Kidney (tissue), 14 donors: ENCODE data around the gene KCTD15. TPM values are rescaled to one million over a fixed set of nuclear protein-coding genes. Genes with fewer than 3 reads are reported as not detected.

Experiments
- DNase-seq, 5 donors: peaks; one replicate each; pipeline ENCODE4 v3.0.0-alpha.2; 2013 to 2020
- FAIRE-seq: peaks from 2 replicates; lab custom pipeline; 2012; peaks lifted over from hg19 to GRCh38; lab: Jason Lieb, UNC
- H3K27ac ChIP-seq, 2 donors: one replicate each; pipeline ENCODE4 v1.7.0; 2013; ENCODE audit warnings: low read depth in 2 of 2, low read length in 2 of 2, inconsistent platforms in 1 of 2
- H3K27me3 ChIP-seq: one replicate; pipeline ENCODE4 v1.7.1; 2013; ENCODE audit warnings: low read length, inconsistent platforms; ENCODE audit not compliant: control insufficient read depth, insufficient read depth
- H3K36me3 ChIP-seq, 3 donors: one replicate each; pipeline versions ENCODE4 v1.7.0 to v1.7.1; 2013; ENCODE audit warnings: low read length in 3 of 3, control low read depth in 1 of 3, inconsistent platforms in 1 of 3; ENCODE audit not compliant: insufficient read depth in 3 of 3, control insufficient read depth in 2 of 3
- H3K4me1 ChIP-seq, 3 donors: one replicate each; pipeline versions ENCODE4 v1.7.0 to v1.7.1; 2013; ENCODE audit warnings: low read length in 3 of 3, inconsistent platforms in 1 of 3, low read depth in 1 of 3; ENCODE audit not compliant: control insufficient read depth in 2 of 3, insufficient read depth in 2 of 3
- H3K4me3 ChIP-seq, 3 donors: one replicate each; pipeline versions ENCODE4 v1.7.0 to v1.8.1; 2013; ENCODE audit warnings: low read length in 3 of 3, control low read depth in 1 of 3, inconsistent platforms in 1 of 3
- H3K9ac ChIP-seq, 3 donors: one replicate each; pipeline versions ENCODE4 v1.7.0 to v1.7.1; 2013; ENCODE audit warnings: low read length in 3 of 3, control low read depth in 1 of 3, inconsistent platforms in 1 of 3
- H3K9me3 ChIP-seq, 3 donors: one replicate each; pipeline versions ENCODE4 v1.7.0 to v1.7.1; 2013; ENCODE audit warnings: low read length in 3 of 3, control low read depth in 1 of 3, inconsistent platforms in 1 of 3; ENCODE audit not compliant: control insufficient read depth in 2 of 3, insufficient read depth in 1 of 3
- intact Hi-C: fragments of 100-400 bp; cut with DNase I; formaldehyde crosslinking; loops from one replicate; pipeline ENCODE4 v1.11.1; 2022
- polyA plus RNA-seq: library from polyadenylated mRNA; stranded (reverse); fragments of 350-450 nt; fragmentation: Illumina TruSeq; extraction: RNeasy Lipid Tissue Mini Kit (QIAGEN cat#74804); gene quantifications from one replicate; pipeline ENCODE4 v1.2.3, GENCODE V29; 2014; ENCODE audit warnings: low read depth, low replicate concordance; ENCODE audit not compliant: insufficient read depth
- total RNA-seq: library from RNA; stranded (reverse); fragmentation: NEBNext Ultra II Directional; extraction: Animal tissue kit (Norgen Biotek cat#: 25700); gene quantifications from one replicate; pipeline ENCODE4 v1.2.1, GENCODE V29; 2021
- TF ChIP-seq, protein P1 (sequence below): IDR thresholded peaks from 3 replicates; pipeline ENCODE4 v1.5.1; 2012; ENCODE audit warnings: mild to moderate bottlenecking, moderate library complexity, borderline replicate concordance; ENCODE audit not compliant: insufficient read depth; ENCODE audit errors: extremely low read depth
- donor health status: control.
- donor health status: control.
- donor health status: control.
- donor health status: control.
- donor health status: control.
- donor health status: DM: yes; HTN: yes; CAD: no.
- donor health status: Normal renal cell carcinoma (clear cell type).

Gene KCTD15
- total and polyA plus RNA-seq, 2 donors from 2014 or later = 10.5 to 22.0 TPM

DNA sequence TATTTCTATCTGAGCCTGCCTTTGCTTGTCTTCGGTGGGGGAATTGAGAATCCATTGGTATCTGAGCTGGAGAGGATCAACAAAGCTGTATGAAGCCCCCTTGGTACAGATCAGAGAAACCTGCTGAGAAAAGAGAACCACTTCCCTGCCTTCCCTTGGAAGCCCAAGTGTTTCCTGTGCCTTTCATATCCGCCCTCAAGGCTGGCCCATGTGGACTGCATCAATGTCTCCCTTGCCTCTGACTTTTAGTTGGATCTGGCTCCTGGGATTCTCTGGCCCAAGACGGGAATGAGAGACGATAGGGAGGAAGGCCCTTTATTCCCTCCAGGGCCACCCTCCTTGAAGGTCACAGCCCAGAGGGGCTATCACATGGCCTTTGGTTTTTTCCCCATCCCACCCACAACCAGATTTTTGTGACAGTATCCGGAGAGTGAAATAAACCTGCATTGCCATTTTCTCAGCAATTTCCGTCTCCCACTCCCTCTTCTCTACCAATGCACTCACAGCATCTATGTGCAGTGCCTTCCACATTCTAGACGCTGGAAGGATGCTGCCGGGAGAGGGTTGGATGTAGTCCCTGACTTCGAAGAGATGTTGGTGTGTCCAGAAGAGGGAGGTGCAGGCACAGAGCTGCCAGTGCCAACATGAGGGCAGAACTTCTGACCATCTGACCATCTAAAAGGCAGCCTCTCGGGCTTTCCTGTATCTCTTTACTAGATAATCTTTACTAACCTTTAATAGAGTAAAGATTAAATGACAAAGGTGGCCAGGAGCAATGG, 63.8 kb downstream of the KCTD15 start:
- FAIRE-seq (no peak), DNase-seq (no peak)
- Histone ChIP-seq H3K4me1 (no peaks in the 10 kb centered on the region), H3K27ac (no peak overlapping the region), H3K27me3 (no peaks in the 10 kb centered on the region), H3K9me3 (no peaks in the 10 kb centered on the region), H3K4me3 (no peak overlapping the region), H3K36me3 (no peaks in the 10 kb centered on the region), H3K9ac (no peak overlapping the region)
- TF ChIP-seq, protein P1, sequence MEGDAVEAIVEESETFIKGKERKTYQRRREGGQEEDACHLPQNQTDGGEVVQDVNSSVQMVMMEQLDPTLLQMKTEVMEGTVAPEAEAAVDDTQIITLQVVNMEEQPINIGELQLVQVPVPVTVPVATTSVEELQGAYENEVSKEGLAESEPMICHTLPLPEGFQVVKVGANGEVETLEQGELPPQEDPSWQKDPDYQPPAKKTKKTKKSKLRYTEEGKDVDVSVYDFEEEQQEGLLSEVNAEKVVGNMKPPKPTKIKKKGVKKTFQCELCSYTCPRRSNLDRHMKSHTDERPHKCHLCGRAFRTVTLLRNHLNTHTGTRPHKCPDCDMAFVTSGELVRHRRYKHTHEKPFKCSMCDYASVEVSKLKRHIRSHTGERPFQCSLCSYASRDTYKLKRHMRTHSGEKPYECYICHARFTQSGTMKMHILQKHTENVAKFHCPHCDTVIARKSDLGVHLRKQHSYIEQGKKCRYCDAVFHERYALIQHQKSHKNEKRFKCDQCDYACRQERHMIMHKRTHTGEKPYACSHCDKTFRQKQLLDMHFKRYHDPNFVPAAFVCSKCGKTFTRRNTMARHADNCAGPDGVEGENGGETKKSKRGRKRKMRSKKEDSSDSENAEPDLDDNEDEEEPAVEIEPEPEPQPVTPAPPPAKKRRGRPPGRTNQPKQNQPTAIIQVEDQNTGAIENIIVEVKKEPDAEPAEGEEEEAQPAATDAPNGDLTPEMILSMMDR = no peak
- intact Hi-C loops = no loop called here

DNA sequence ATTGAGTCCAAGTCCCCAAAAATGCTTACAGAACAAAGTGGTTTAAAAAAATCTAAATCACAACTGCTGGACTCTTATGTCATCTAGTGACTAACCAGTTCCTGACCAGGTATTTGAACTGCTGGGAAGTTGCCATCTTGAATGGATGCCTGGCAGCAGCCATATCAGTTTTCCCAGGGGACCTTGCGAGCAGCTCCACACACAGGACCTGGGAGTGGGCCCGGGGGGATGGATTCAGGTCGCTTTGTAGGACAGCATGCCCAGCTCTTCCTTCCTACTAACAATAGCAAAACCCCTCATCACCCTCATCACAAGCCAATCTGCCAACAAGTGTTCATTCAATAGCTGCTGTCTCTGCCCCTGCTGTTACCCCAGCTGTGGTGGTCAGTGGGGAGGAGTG, 65.3 kb downstream of the KCTD15 start:
- H3K27ac ChIP-seq = no peak overlapping the region
- DNase-seq = no peak
- no peaks in the 10 kb centered on the region for H3K9me3 ChIP-seq
- H3K27me3 ChIP-seq = no peaks in the 10 kb centered on the region
- H3K4me3 ChIP-seq = no peak overlapping the region
- intact Hi-C loops = no loop called here
- no peaks in the 10 kb centered on the region for H3K36me3 ChIP-seq
- FAIRE-seq = no peak
- TF ChIP-seq, protein P1 = no peak
- no peaks in the 10 kb centered on the region for H3K4me1 ChIP-seq
- H3K9ac ChIP-seq = no peak overlapping the region

DNA sequence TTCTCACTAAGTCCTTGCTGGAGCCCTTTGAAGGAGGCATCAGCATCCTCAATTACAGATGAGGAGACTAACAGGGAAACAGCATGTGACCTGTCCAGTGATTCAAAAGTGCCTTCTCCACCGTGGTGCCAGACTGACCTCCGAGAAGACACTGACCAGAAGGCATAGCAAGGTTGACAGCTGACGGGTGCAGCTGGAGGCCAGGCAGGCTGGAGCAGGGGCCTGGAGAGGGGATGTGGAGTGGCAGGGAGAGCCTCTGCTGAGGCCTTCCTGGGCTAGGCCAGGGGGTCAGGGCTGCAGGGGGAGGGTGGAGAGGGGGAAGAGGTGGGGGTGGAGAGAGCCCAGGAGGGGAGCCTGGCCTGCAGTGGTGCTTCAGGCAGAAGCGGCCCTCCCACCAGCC, 66.3 kb downstream of the KCTD15 start:
- intact Hi-C loops = no loop called here
- H3K4me1 ChIP-seq = no peaks in the 10 kb centered on the region
- DNase-seq (no peak), FAIRE-seq (no peak)
- no peaks in the 10 kb centered on the region for H3K27me3 ChIP-seq
- no peak overlapping the region for H3K4me3 ChIP-seq
- TF ChIP-seq, protein P1 = no peak
- H3K9me3 ChIP-seq = no peaks in the 10 kb centered on the region
- H3K27ac ChIP-seq = no peak overlapping the region
- no peaks in the 10 kb centered on the region for H3K36me3 ChIP-seq
- no peak overlapping the region for H3K9ac ChIP-seq
